Thyroid gland (tissue), 4 donors: ENCODE data around the gene IGSF5. TPM values are rescaled to one million over a fixed set of nuclear protein-coding genes. Genes with fewer than 3 reads are reported as not detected.

Experiments
- DNase-seq, 2 donors: peaks; one replicate each; pipeline ENCODE4 v3.0.0-alpha.2; 2019
- H3K27ac ChIP-seq, 3 donors: fragments of 200-600 bp; sonication (generic); 1 replicate in 2 of 3; 2 replicates in 1 of 3; pipeline ENCODE4 v1.5.1; 2016 to 2019; ENCODE audit warnings: mild to moderate bottlenecking in 1 of 3, moderate library complexity in 1 of 3
- H3K27me3 ChIP-seq: fragments of 200-600 bp; sonication (generic); one replicate; pipeline ENCODE4 v1.5.1; 2019
- H3K36me3 ChIP-seq, 2 donors: fragments of 200-600 bp; sonication (generic); one replicate each; pipeline ENCODE4 v1.5.1; 2016 to 2019
- H3K4me1 ChIP-seq, 2 donors: fragments of 200-600 bp; sonication (generic); one replicate each; pipeline ENCODE4 v1.5.1; 2017 to 2019
- H3K4me3 ChIP-seq, 3 donors: fragments of 200-600 bp; sonication (generic); replicated peaks in 1 of 3; 1 replicate in 2 of 3; 2 replicates in 1 of 3; pipeline ENCODE4 v1.5.1; 2016; ENCODE audit warnings: mild to moderate bottlenecking in 1 of 3
- H3K9me3 ChIP-seq: fragments of 200-600 bp; sonication (generic); one replicate; pipeline ENCODE4 v1.5.1; 2017
- CTCF ChIP-seq, 6 experiments: fragments of 200-600 bp in 3 of 6; fragments of 450-650 bp in 3 of 6; sonication (generic) in 3 of 6; IDR thresholded peaks; one replicate each; pipeline ENCODE4 v1.5.1; 2016 to 2019; ENCODE audit warnings: antibody characterized with exemption in 6 of 6, mild to moderate bottlenecking in 2 of 6, inconsistent platforms in 1 of 6, moderate library complexity in 1 of 6
- POLR2A ChIP-seq, 2 donors: fragments of 450-650 bp; IDR thresholded peaks; one replicate each; pipeline ENCODE4 v1.6.1; 2017; ENCODE audit warnings: antibody characterized with exemption in 2 of 2, mild to moderate bottlenecking in 2 of 2, moderate library complexity in 1 of 2
- WGBS, 2 donors: methylation state at CpG; one replicate each; pipeline ENCODE4 v1.1.5; 2017; 5-methylcytosine and 5-hydroxymethylcytosine counted together
- intact Hi-C: fragments of 100-400 bp; cut with DNase I; formaldehyde crosslinking; loops from one replicate; pipeline ENCODE4 v1.15.1; 2023
- total RNA-seq, 4 donors: library from RNA; depleted of rRNA; stranded (reverse); fragments of >200 nt; gene quantifications; one replicate each; pipeline ENCODE4 v1.2.3, GENCODE V29; 2016

The IGSF5 gene
- total RNA-seq, 4 donors from 2014 or later = 0.49 to 0.89 (median 0.63) TPM; not detected in 1

GRCh38 chr21:39851002-39851618, 106.1 kb downstream of the IGSF5 start:
- H3K27ac ChIP-seq = peak overlapping the region; percentile 48 to 75 (median 49)
- 55 to 64% methylated on average over 7 of the region's 7 CpGs for WGBS, 2 donors
- H3K9me3 ChIP-seq = no peaks in the 10 kb centered on the region
- no peaks in the 10 kb centered on the region for H3K36me3 ChIP-seq
- TF ChIP-seq CTCF (IDR thresholded peaks at IDR 0.05) (no peak), POLR2A (IDR thresholded peaks at IDR 0.05) (no peak)
- no peak overlapping the region for H3K4me3 ChIP-seq
- peaks cover 21 to 27% of the 10 kb centered on the region in 2 donors for H3K4me1 ChIP-seq
- intact Hi-C loops = no loop called here
- peak in 1 of 2 donors; percentile 25 for DNase-seq
- H3K27me3 ChIP-seq = no peaks in the 10 kb centered on the region

Other genes starting within 250 kb of the IGSF5 start
- gene B3GALT5, start 132.2 kb upstream of the IGSF5 start, total RNA-seq = 1 to 10 TPM in 3 of 4 donors, under 1 TPM in 1; 0.27 to 7.4 (median 4.3) TPM
- 100 to 1,000 TPM in 3 of 4 donors, 10 to 100 TPM in 1; 67.9 to 318 (median 238) TPM for gene PCP4, start 122.3 kb downstream of the IGSF5 start, total RNA-seq